Tibial nerve (tissue), 4 donors: ENCODE results near the gene PPM1F. TPM values are rescaled to one million over a fixed set of nuclear protein-coding genes. Genes with fewer than 3 reads are reported as not detected.
"Not testable (repeated sequence)": the region's sequence is repeated elsewhere in the genome, so short reads cannot be mapped to it uniquely, and the experiment has no call there.

Source experiments
- DNase-seq, 2 donors: peaks; one replicate each; pipeline ENCODE4 v3.0.0-alpha.2; 2019; ENCODE audit warnings: low spot score in 2 of 2
- H3K27ac ChIP-seq, 4 donors: fragments of 200-600 bp; sonication (generic) in 3 of 4; one replicate each; pipeline ENCODE4 v1.5.1; 2017 to 2019; ENCODE audit warnings: mild to moderate bottlenecking in 1 of 4
- H3K27me3 ChIP-seq, 2 donors: fragments of 200-600 bp; sonication (generic) in 1 of 2; one replicate each; pipeline versions ENCODE4 v1.5.1 to v1.6.0; 2017 to 2019
- H3K36me3 ChIP-seq, 3 donors: fragments of 200-600 bp; sonication (generic); one replicate each; pipeline ENCODE4 v1.5.1; 2018 to 2019
- H3K4me1 ChIP-seq, 4 donors: fragments of 200-600 bp; sonication (generic) in 3 of 4; one replicate each; pipeline ENCODE4 v1.5.1; 2017 to 2019
- H3K4me3 ChIP-seq, 4 donors: fragments of 200-600 bp; sonication (generic) in 3 of 4; one replicate each; pipeline ENCODE4 v1.5.1; 2017 to 2019; ENCODE audit warnings: mild to moderate bottlenecking in 1 of 4, moderate library complexity in 1 of 4
- H3K9me3 ChIP-seq, 4 donors: fragments of 200-600 bp; sonication (generic) in 3 of 4; one replicate each; pipeline ENCODE4 v1.5.1; 2017 to 2019
- EP300 ChIP-seq, 2 donors: sonication (generic); formaldehyde crosslinking; IDR thresholded peaks; one replicate each; pipeline ENCODE4 v1.6.1; 2017; ENCODE audit warnings: antibody characterized with exemption in 2 of 2, mild to moderate bottlenecking in 1 of 2
- POLR2A ChIP-seq, 2 donors: fragments of 450-650 bp; IDR thresholded peaks; one replicate each; pipeline ENCODE4 v1.6.1; 2017; ENCODE audit warnings: antibody characterized with exemption in 2 of 2, mild to moderate bottlenecking in 2 of 2, moderate library complexity in 2 of 2
- WGBS, 2 donors: methylation state at CpG; one replicate each; pipeline ENCODE4 v1.1.5; 2018; 5-methylcytosine and 5-hydroxymethylcytosine counted together
- total RNA-seq, 4 donors: library from RNA; depleted of rRNA; stranded (reverse); fragments of >200 nt; gene quantifications; one replicate each; pipeline ENCODE4 v1.1.0, GENCODE V29; 2016
- TF ChIP-seq, protein P1 (sequence below), 5 experiments: fragments of 200-600 bp in 3 of 5; fragments of 450-650 bp in 2 of 5; sonication (generic) in 3 of 5; IDR thresholded peaks; one replicate each; pipeline ENCODE4 v1.5.1; 2016 to 2019; ENCODE audit warnings: antibody characterized with exemption in 5 of 5, mild to moderate bottlenecking in 3 of 5, moderate library complexity in 2 of 5

PPM1F gene
- total RNA-seq, 4 donors from 2014 or later: 59.4 to 78.3 (median 67.2) TPM

GRCh38 chr22:21887841-21888240 lies 64.8 kb downstream of the PPM1F start:
- DNase-seq: no peak
- H3K27me3 ChIP-seq: no peaks in the 10 kb centered on the region
- H3K4me3 ChIP-seq: no peak overlapping the region
- no peaks in the 10 kb centered on the region for H3K36me3 ChIP-seq
- no peaks in the 10 kb centered on the region for H3K9me3 ChIP-seq
- H3K27ac ChIP-seq: no peak overlapping the region
- no peaks in the 10 kb centered on the region for H3K4me1 ChIP-seq
- TF ChIP-seq EP300 (IDR thresholded peaks at IDR 0.05) (no peak), POLR2A (IDR thresholded peaks at IDR 0.05) (no peak)
- TF ChIP-seq, protein P1, sequence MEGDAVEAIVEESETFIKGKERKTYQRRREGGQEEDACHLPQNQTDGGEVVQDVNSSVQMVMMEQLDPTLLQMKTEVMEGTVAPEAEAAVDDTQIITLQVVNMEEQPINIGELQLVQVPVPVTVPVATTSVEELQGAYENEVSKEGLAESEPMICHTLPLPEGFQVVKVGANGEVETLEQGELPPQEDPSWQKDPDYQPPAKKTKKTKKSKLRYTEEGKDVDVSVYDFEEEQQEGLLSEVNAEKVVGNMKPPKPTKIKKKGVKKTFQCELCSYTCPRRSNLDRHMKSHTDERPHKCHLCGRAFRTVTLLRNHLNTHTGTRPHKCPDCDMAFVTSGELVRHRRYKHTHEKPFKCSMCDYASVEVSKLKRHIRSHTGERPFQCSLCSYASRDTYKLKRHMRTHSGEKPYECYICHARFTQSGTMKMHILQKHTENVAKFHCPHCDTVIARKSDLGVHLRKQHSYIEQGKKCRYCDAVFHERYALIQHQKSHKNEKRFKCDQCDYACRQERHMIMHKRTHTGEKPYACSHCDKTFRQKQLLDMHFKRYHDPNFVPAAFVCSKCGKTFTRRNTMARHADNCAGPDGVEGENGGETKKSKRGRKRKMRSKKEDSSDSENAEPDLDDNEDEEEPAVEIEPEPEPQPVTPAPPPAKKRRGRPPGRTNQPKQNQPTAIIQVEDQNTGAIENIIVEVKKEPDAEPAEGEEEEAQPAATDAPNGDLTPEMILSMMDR (IDR thresholded peaks at IDR 0.05): no peak

DNA sequence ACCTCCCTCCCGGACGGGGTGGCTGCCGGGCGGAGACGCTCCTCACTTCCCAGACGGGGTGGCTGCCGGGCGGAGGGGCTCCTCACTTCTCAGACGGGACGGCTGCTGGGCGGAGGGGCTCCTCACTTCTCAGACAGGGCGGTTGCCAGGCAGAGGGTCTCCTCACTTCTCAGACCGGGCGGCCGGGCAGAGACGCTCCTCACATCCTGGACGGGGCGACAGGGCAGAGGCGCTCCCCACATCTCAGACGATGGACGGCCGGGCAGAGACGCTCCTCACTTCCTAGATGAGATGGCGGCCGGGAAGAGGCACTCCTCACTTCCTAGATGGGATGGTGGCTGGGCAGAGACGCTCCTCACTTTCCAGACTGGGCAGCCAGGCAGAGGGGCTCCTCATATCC lies 68.7 kb downstream of the PPM1F start:
- H3K27ac ChIP-seq, DNase-seq: not testable (repeated sequence)

DNA sequence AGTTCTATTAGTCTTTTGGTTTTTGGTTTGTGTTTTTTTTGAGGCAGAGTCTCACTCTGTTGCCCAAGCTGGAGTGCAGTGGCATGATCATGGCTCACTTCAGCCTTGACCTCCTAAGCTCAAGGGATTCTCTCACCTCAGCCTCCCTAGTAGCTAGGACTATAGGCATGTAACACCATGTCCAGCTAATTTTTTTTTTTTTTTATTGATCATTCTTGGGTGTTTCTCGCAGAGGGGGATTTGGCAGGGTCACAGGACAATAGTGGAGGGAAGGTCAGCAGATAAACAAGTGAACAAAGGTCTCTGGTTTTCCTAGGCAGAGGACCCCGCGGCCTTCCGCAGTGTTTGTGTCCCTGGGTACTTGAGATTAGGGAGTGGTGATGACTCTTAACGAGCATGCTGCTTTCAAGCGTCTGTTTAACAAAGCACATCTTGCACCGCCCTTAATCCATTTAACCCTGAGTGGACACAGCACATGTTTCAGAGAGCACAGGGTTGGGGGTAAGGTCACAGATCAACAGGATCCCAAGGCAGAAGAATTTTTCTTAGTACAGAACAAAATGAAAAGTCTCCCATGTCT lies 69.8 kb downstream of the PPM1F start:
- H3K4me1 ChIP-seq, H3K27me3 ChIP-seq, H3K27ac ChIP-seq, H3K9me3 ChIP-seq, DNase-seq, H3K36me3 ChIP-seq, H3K4me3 ChIP-seq: not testable (repeated sequence)
- WGBS, 2 donors: 49 to 75% methylated on average over 1 to 3 of the region's 7 CpGs

More for the DNA sequence above, 68.7 kb downstream of the PPM1F start:
- WGBS, 2 donors: 96 to 100% methylated on average over 1 to 11 of the region's 26 CpGs
- H3K36me3 ChIP-seq, H3K4me1 ChIP-seq, H3K4me3 ChIP-seq, H3K9me3 ChIP-seq, H3K27me3 ChIP-seq: not testable (repeated sequence)

DNA sequence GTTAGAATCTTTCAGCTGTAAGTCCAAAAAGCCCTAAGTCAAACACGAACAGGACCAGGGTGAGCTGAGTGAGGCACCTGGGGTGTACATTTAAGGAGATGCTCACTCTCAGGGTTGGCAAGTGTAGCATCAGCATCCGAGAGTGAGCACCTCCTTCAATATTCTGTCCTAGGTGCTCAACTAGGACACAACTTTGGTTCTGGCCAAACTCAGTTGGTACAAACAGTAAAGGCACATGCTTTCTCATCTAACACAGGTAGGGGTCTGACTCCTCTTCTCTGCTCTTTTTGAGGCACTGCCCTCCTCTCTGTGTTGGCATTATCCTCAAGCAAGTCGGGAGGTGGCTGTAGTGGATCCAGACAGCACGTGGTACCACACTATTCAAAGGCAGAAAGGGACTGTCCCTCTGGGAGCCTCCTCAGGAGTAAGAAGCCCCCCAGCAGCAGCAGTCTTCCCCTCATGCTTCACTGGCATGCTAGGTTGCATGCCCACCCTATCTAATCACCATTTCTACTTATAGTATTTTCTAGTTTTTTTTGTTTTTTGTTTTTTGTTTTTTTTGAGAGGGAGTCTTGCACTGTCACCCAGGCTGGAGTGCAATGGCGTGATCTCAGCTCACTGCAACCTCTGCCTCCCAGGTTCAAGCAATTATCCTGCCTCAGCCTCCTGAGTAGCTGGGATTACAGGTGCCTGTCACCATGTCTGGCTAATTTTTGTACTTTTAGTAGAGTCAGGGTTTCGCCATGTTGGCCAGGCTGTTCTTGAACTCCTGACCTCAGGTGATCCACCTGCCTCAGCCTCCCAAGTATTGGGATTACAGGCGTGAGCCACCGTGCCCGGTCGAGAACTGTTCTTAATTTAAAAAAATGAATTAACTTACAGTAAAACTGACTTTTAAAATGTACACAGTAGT lies 70.6 kb downstream of the PPM1F start:
- no peaks in the 10 kb centered on the region for H3K4me1 ChIP-seq
- no peaks in the 10 kb centered on the region for H3K27me3 ChIP-seq
- TF ChIP-seq, protein P1 (IDR thresholded peaks at IDR 0.05): no peak
- TF ChIP-seq POLR2A (IDR thresholded peaks at IDR 0.05) (no peak), EP300 (IDR thresholded peaks at IDR 0.05) (no peak)
- no peak overlapping the region for H3K4me3 ChIP-seq
- no peaks in the 10 kb centered on the region for H3K9me3 ChIP-seq
- DNase-seq: no peak
- H3K36me3 ChIP-seq: no peaks in the 10 kb centered on the region
- WGBS, 2 donors: 83 to 86% methylated on average over 10 of the region's 10 CpGs
- H3K27ac ChIP-seq: no peak overlapping the region

DNA sequence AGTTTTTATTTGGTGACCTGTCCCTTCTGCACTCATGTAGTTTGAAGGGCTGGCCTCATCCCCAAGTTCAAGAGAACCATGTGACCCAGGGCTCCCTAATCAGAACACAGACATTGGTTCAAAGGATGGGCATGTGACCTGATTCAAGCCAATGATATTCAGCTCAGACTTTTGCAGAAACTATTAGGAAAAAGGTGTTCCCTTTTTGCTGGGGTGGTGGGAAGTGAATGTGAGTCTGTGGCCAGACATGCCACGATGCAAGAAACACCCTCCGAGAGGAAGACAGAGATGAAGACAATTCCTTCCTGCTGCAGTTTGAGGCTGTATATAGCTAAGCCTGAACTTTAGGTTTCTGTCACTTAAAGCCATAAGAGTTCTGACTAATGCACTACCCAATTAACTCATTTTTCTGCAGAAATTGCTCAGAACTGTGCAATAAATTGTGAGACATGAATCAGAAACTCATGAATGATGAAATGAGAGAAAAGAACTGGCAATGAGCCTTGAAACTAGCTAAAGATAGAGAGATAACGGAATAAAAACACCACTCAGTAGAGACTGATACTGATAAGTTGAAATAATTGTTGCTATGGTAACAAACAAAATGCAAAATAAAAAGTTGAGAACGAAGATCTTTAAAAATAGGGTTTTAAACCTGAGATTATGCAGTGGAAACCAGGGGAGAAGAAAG lies 76.0 kb downstream of the PPM1F start:
- no peaks in the 10 kb centered on the region for H3K36me3 ChIP-seq
- H3K27ac ChIP-seq: no peak overlapping the region
- H3K9me3 ChIP-seq: no peaks in the 10 kb centered on the region
- no peaks in the 10 kb centered on the region for H3K4me1 ChIP-seq
- no peaks in the 10 kb centered on the region for H3K27me3 ChIP-seq
- no peak for DNase-seq
- H3K4me3 ChIP-seq: no peak overlapping the region
- TF ChIP-seq EP300 (IDR thresholded peaks at IDR 0.05) (no peak), POLR2A (IDR thresholded peaks at IDR 0.05) (no peak)
- TF ChIP-seq, protein P1 (IDR thresholded peaks at IDR 0.05): no peak
- WGBS, 2 donors: 65 to 67% methylated on average over 4 of the region's 4 CpGs

- H3K9me3 ChIP-seq, H3K27me3 ChIP-seq, H3K27ac ChIP-seq, H3K4me1 ChIP-seq, DNase-seq, H3K36me3 ChIP-seq, H3K4me3 ChIP-seq: not testable (repeated sequence)
- 83 to 87% methylated on average over 4 of the region's 4 CpGs for WGBS, 2 donors
These were observed 77.7 kb downstream of the PPM1F start for GRCh38 chr22:21874953-21875352.
